Measurements from ENCODE around the gene DENND1A.

DENND1A gene

GRCh38 chr9:123960965-123961364 lies 31.0 kb upstream of the DENND1A start:
- no peaks in the 10 kb centered on the region for H3K36me3 ChIP-seq (ENCODE audit: control insufficient read depth in 2 of 2, insufficient read depth in 2 of 2, low read length in 2 of 2)
- H3K27me3 ChIP-seq (ENCODE audit: control insufficient read depth in 1 of 2, insufficient read depth in 2 of 2, low read length in 2 of 2) = peaks cover 10 to 13% of the 10 kb centered on the region in 2 donors
- H3K4me1 ChIP-seq (ENCODE audit: control insufficient read depth, insufficient read depth, low read length) = no peaks in the 10 kb centered on the region
- H3K4me3 ChIP-seq (ENCODE audit: low read length in 2 of 2) = no peak overlapping the region
- H3K9ac ChIP-seq (ENCODE audit: low read length in 2 of 2) = no peak overlapping the region
- H3K27ac ChIP-seq (ENCODE audit: low read length) = no peak overlapping the region
- H3K9me3 ChIP-seq (ENCODE audit: control insufficient read depth in 2 of 2, low read length in 2 of 2) = peaks cover 0 to 7% of the 10 kb centered on the region in 2 donors

GRCh38 chr9:123960366-123960765 lies 30.4 kb upstream of the DENND1A start:
- Histone ChIP-seq H3K9ac (ENCODE audit: low read length in 2 of 2) (no peak overlapping the region), H3K36me3 (ENCODE audit: control insufficient read depth in 2 of 2, insufficient read depth in 2 of 2, low read length in 2 of 2) (no peaks in the 10 kb centered on the region), H3K4me3 (ENCODE audit: low read length in 2 of 2) (no peak overlapping the region), H3K9me3 (ENCODE audit: control insufficient read depth in 2 of 2, low read length in 2 of 2) (peaks cover 0 to 7% of the 10 kb centered on the region in 2 donors), H3K27ac (ENCODE audit: low read length) (no peak overlapping the region), H3K4me1 (ENCODE audit: control insufficient read depth, insufficient read depth, low read length) (no peaks in the 10 kb centered on the region), H3K27me3 (ENCODE audit: control insufficient read depth in 1 of 2, insufficient read depth in 2 of 2, low read length in 2 of 2) (peaks cover 10 to 13% of the 10 kb centered on the region in 2 donors)

- H3K36me3 ChIP-seq (ENCODE audit: control insufficient read depth in 2 of 2, insufficient read depth in 2 of 2, low read length in 2 of 2) = no peaks in the 10 kb centered on the region
- no peak overlapping the region for H3K4me3 ChIP-seq (ENCODE audit: low read length in 2 of 2)
- no peaks in the 10 kb centered on the region for H3K4me1 ChIP-seq (ENCODE audit: control insufficient read depth, insufficient read depth, low read length)
- peaks cover 0 to 7% of the 10 kb centered on the region in 2 donors for H3K9me3 ChIP-seq (ENCODE audit: control insufficient read depth in 2 of 2, low read length in 2 of 2)
- peaks cover 8 to 9% of the 10 kb centered on the region in 2 donors for H3K27me3 ChIP-seq (ENCODE audit: control insufficient read depth in 1 of 2, insufficient read depth in 2 of 2, low read length in 2 of 2)
- H3K9ac ChIP-seq (ENCODE audit: low read length in 2 of 2) = no peak overlapping the region
- H3K27ac ChIP-seq (ENCODE audit: low read length) = no peak overlapping the region
Observed at GRCh38 chr9:123959787-123960186, 29.9 kb upstream of the DENND1A start.

GRCh38 chr9:123957731-123958130 lies 27.8 kb upstream of the DENND1A start:
- H3K27me3 ChIP-seq (ENCODE audit: control insufficient read depth in 1 of 2, insufficient read depth in 2 of 2, low read length in 2 of 2) = peaks cover 6 to 8% of the 10 kb centered on the region in 2 donors
- no peak overlapping the region for H3K4me3 ChIP-seq (ENCODE audit: low read length in 2 of 2)
- H3K9me3 ChIP-seq (ENCODE audit: control insufficient read depth in 2 of 2, low read length in 2 of 2) = peaks cover 0 to 7% of the 10 kb centered on the region in 2 donors
- no peaks in the 10 kb centered on the region for H3K36me3 ChIP-seq (ENCODE audit: control insufficient read depth in 2 of 2, insufficient read depth in 2 of 2, low read length in 2 of 2)
- H3K27ac ChIP-seq (ENCODE audit: low read length) = no peak overlapping the region
- no peaks in the 10 kb centered on the region for H3K4me1 ChIP-seq (ENCODE audit: control insufficient read depth, insufficient read depth, low read length)
- H3K9ac ChIP-seq (ENCODE audit: low read length in 2 of 2) = no peak overlapping the region

GRCh38 chr9:123957168-123957721 lies 27.3 kb upstream of the DENND1A start:
- Histone ChIP-seq H3K4me3 (ENCODE audit: low read length in 2 of 2) (no peak overlapping the region), H3K9me3 (ENCODE audit: control insufficient read depth in 2 of 2, low read length in 2 of 2) (peaks cover 0 to 7% of the 10 kb centered on the region in 2 donors), H3K4me1 (ENCODE audit: control insufficient read depth, insufficient read depth, low read length) (no peaks in the 10 kb centered on the region), H3K9ac (ENCODE audit: low read length in 2 of 2) (no peak overlapping the region), H3K36me3 (ENCODE audit: control insufficient read depth in 2 of 2, insufficient read depth in 2 of 2, low read length in 2 of 2) (no peaks in the 10 kb centered on the region), H3K27me3 (ENCODE audit: control insufficient read depth in 1 of 2, insufficient read depth in 2 of 2, low read length in 2 of 2) (peaks cover 6 to 8% of the 10 kb centered on the region in 2 donors), H3K27ac (ENCODE audit: low read length) (no peak overlapping the region)

- Histone ChIP-seq H3K9ac (ENCODE audit: low read length in 2 of 2) (no peak overlapping the region), H3K9me3 (ENCODE audit: control insufficient read depth in 2 of 2, low read length in 2 of 2) (peaks cover 0 to 7% of the 10 kb centered on the region in 2 donors), H3K4me3 (ENCODE audit: low read length in 2 of 2) (no peak overlapping the region), H3K27me3 (ENCODE audit: control insufficient read depth in 1 of 2, insufficient read depth in 2 of 2, low read length in 2 of 2) (peaks cover 5 to 6% of the 10 kb centered on the region in 2 donors), H3K4me1 (ENCODE audit: control insufficient read depth, insufficient read depth, low read length) (no peaks in the 10 kb centered on the region), H3K27ac (ENCODE audit: low read length) (no peak overlapping the region), H3K36me3 (ENCODE audit: control insufficient read depth in 2 of 2, insufficient read depth in 2 of 2, low read length in 2 of 2) (no peaks in the 10 kb centered on the region)
Observed at GRCh38 chr9:123955637-123956036, 25.7 kb upstream of the DENND1A start.

GRCh38 chr9:123954518-123955280 lies 24.8 kb upstream of the DENND1A start:
- Histone ChIP-seq H3K9ac (ENCODE audit: low read length in 2 of 2) (no peak overlapping the region), H3K9me3 (ENCODE audit: control insufficient read depth in 2 of 2, low read length in 2 of 2) (peaks cover 0 to 5% of the 10 kb centered on the region in 2 donors), H3K4me1 (ENCODE audit: control insufficient read depth, insufficient read depth, low read length) (no peaks in the 10 kb centered on the region), H3K36me3 (ENCODE audit: control insufficient read depth in 2 of 2, insufficient read depth in 2 of 2, low read length in 2 of 2) (no peaks in the 10 kb centered on the region), H3K27me3 (ENCODE audit: control insufficient read depth in 1 of 2, insufficient read depth in 2 of 2, low read length in 2 of 2) (peaks cover 3 to 6% of the 10 kb centered on the region in 2 donors), H3K27ac (ENCODE audit: low read length) (no peak overlapping the region), H3K4me3 (ENCODE audit: low read length in 2 of 2) (no peak overlapping the region)

GRCh38 chr9:123952641-123953495 lies 22.9 kb upstream of the DENND1A start:
- Histone ChIP-seq H3K9ac (ENCODE audit: low read length in 2 of 2) (no peak overlapping the region), H3K9me3 (ENCODE audit: control insufficient read depth in 2 of 2, low read length in 2 of 2) (no peaks in the 10 kb centered on the region), H3K27ac (ENCODE audit: low read length) (no peak overlapping the region)

GRCh38 chr9:123948286-123948685 lies 18.4 kb upstream of the DENND1A start:
- Histone ChIP-seq H3K27me3 (ENCODE audit: control insufficient read depth in 1 of 2, insufficient read depth in 2 of 2, low read length in 2 of 2) (peaks cover 0 to 2% of the 10 kb centered on the region in 2 donors), H3K9ac (ENCODE audit: low read length in 2 of 2) (no peak overlapping the region), H3K36me3 (ENCODE audit: control insufficient read depth in 2 of 2, insufficient read depth in 2 of 2, low read length in 2 of 2) (no peaks in the 10 kb centered on the region), H3K27ac (ENCODE audit: low read length) (no peak overlapping the region), H3K4me1 (ENCODE audit: control insufficient read depth, insufficient read depth, low read length) (no peaks in the 10 kb centered on the region), H3K4me3 (ENCODE audit: low read length in 2 of 2) (no peak overlapping the region), H3K9me3 (ENCODE audit: control insufficient read depth in 2 of 2, low read length in 2 of 2) (no peaks in the 10 kb centered on the region)

More at GRCh38 chr9:123952641-123953495, 22.9 kb upstream of the DENND1A start:
- H3K4me3 ChIP-seq (ENCODE audit: low read length in 2 of 2) = no peak overlapping the region
- H3K4me1 ChIP-seq (ENCODE audit: control insufficient read depth, insufficient read depth, low read length) = no peaks in the 10 kb centered on the region
- no peaks in the 10 kb centered on the region for H3K36me3 ChIP-seq (ENCODE audit: control insufficient read depth in 2 of 2, insufficient read depth in 2 of 2, low read length in 2 of 2)
- H3K27me3 ChIP-seq (ENCODE audit: control insufficient read depth in 1 of 2, insufficient read depth in 2 of 2, low read length in 2 of 2) = peaks cover 3 to 6% of the 10 kb centered on the region in 2 donors

- Histone ChIP-seq H3K9ac (ENCODE audit: low read length in 2 of 2) (no peak overlapping the region), H3K36me3 (ENCODE audit: control insufficient read depth in 2 of 2, insufficient read depth in 2 of 2, low read length in 2 of 2) (no peaks in the 10 kb centered on the region), H3K4me1 (ENCODE audit: control insufficient read depth, insufficient read depth, low read length) (no peaks in the 10 kb centered on the region), H3K9me3 (ENCODE audit: control insufficient read depth in 2 of 2, low read length in 2 of 2) (no peaks in the 10 kb centered on the region), H3K27ac (ENCODE audit: low read length) (no peak overlapping the region), H3K4me3 (ENCODE audit: low read length in 2 of 2) (no peak overlapping the region), H3K27me3 (ENCODE audit: control insufficient read depth in 1 of 2, insufficient read depth in 2 of 2, low read length in 2 of 2) (peaks cover 0 to 3% of the 10 kb centered on the region in 2 donors)
Observed at GRCh38 chr9:123947326-123947725, 17.4 kb upstream of the DENND1A start.
